GM13976 (cell line): ENCODE measurements around the gene PTGDS.

Experiments
- DNase-seq: peaks from one replicate; pipeline ENCODE4 v3.0.0; 2012; ENCODE audit warnings: low spot score
- in situ Hi-C: fragments of 300-500 bp; cut with MboI; formaldehyde crosslinking; loops from one replicate; pipeline ENCODE4 v1.12.0; 2022; ENCODE audit warnings: low sequenced_read_pairs, mixed read lengths, inconsistent platforms; ENCODE audit not compliant: unreplicated experiment
- TF ChIP-seq, protein P1 (sequence below): IDR thresholded peaks from 2 replicates; pipeline ENCODE4 v1.5.1; 2012; ENCODE audit warnings: borderline replicate concordance, mild to moderate bottlenecking; ENCODE audit not compliant: insufficient read depth; ENCODE audit errors: extremely low read depth, missing control alignments, control extremely low read depth

PTGDS gene

DNA sequence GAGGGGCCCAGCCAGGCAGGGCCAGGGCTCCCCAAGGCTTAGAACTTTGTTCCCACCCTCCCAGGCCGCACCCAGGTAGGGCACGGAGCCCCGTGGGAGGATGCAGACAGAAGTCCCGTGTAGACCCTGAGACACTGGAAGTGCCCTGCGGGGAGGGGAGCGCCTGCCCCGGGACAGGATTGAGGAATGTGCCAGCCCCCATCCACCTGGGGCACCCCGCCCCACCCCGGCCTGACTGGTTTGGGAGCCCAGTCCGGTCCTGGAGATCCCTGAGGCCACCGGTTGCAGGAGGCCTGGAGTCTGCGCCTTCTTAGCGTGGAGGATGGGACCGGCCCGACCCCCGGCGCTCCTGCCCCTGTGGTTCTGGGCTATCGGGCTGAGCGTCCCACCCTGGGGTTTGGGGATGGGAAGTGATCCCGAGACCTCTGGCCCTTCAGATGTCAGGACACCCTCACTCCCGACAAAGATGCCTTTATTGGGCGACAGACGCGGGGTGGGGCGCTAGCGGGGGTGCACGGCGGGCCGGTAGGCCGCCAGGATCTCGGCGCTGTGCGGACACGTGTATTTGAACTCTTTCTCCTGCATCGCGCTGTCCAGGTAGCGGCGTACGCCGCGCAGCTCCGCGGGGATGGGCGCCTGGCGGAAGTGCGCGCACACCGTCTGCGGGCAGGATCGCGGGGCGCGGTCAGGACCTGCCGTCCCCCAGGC lies 17.0 kb downstream of the PTGDS start:
- in situ Hi-C loops: no loop called here
- TF ChIP-seq, protein P1, sequence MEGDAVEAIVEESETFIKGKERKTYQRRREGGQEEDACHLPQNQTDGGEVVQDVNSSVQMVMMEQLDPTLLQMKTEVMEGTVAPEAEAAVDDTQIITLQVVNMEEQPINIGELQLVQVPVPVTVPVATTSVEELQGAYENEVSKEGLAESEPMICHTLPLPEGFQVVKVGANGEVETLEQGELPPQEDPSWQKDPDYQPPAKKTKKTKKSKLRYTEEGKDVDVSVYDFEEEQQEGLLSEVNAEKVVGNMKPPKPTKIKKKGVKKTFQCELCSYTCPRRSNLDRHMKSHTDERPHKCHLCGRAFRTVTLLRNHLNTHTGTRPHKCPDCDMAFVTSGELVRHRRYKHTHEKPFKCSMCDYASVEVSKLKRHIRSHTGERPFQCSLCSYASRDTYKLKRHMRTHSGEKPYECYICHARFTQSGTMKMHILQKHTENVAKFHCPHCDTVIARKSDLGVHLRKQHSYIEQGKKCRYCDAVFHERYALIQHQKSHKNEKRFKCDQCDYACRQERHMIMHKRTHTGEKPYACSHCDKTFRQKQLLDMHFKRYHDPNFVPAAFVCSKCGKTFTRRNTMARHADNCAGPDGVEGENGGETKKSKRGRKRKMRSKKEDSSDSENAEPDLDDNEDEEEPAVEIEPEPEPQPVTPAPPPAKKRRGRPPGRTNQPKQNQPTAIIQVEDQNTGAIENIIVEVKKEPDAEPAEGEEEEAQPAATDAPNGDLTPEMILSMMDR: no peak
- DNase-seq: no peak

DNA sequence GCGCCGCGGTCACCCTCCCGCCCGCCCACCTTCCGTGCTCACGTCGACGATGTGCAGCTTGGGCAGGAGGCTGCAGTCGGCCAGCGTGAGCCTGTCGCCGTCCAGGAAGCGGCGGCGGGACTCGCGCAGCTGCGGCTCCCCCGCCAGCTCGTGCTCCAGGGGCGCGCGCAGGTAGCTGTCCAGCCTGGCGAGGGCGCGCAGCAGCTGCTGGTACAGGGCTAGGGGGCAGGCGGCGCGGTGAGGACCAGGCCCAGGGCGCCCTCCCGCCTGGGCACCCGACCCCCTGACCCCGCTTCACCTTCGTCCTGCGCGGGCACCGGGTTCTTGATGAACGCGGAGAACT lies 17.6 kb downstream of the PTGDS start:
- in situ Hi-C loops: no loop called here
- no peak for DNase-seq
- TF ChIP-seq, protein P1: no peak

DNA sequence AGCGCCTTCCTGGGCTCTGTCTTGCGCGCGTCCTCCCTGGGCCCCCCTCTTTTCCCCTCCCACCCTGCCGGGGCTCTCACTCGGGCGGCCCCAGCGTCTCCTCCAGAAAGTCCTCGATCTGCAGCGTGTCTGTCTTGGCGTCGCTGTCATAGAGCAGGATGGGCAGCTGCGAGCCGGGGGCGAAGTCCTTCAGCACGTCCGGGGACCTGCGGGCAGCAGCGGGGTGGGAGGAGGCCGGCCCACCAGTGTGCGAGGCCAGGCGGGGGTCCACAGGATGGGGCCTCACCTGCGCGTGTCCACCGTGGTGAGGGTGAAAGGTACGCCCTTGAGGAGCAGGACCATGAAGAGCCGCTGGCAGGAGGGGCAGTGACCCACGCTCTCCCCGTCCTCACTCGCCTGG lies 18.1 kb downstream of the PTGDS start:
- no peak for DNase-seq
- TF ChIP-seq, protein P1: no peak
- in situ Hi-C loops: no loop called here

DNA sequence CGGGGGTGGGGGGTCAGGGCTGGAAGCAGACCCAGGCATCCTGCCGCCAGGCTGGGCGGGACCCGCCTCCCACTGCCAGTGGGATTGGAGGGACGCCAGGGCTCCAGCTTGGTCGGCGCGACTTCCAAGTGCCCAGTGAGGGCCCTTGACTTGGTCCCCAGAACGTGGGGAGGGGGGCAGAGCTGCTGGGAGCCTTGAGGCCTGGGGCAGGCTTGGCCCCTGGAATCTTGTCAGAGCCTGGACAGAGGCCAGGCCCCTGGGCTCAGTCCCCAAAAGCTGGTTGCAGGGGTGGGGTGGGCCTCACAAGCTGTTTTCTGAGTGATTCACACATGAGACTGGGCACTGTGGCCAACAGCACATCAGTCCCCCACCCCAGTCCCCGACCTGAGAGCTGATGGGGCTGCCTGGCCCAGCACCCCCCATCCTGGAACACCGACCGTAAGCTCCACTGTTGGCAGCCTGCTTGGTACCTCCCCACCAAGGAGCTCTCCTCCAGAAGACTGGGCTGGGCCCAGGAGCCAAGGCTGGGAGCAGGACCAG lies 18.5 kb downstream of the PTGDS start:
- in situ Hi-C loops: no loop called here
- TF ChIP-seq, protein P1: no peak
- DNase-seq: no peak

DNA sequence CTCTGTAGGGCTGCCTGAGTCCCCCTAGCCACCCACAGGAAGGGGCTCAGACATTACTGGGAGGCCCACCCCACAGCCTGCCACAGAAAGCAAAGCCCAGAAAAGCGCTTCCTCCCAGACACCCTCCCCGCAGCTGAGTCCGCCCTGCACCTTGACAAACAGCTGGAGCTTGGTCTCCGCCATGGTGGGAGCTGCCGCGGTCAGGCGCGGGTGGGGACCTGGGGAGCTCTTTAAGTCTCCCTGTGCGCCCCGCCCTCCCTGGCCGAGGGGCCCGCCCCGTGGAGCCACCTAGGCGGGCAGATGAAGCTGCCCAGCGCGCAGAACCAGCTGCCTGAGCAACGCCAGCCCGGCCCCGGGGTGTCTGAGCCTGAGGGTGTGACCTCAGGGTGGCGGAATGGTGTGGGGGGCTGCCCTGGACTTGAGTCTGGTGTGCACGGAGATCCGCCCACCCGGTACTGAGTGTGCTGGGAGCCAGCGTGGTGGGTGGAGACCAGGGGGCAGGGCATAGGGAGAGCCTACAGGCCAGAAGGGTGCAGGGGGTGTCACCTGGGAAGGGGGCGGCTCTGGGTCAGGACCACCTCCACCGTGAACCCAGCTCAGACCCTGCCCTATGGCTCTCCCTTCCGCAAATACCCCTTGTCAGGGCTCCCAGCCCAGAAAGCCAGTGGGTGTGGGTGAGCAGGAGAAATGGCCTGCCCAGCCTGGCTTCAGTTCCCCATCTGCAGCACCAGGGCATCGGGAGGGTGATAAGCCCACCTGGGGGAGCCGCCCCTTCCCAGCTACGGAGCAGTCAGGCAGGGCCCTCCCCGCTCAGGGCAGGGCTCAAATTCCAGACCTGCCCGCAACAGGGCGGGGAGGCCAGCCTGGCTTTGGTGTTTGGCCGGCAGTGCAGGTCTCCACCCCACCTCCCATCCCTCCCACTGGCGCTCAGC lies 19.3 kb downstream of the PTGDS start, which contains the start of gene CLIC3:
CLIC3 (minus strand) TSS at position 208 of the 932 bp plus-strand sequence; CDS start at position 183, 25 bp downstream.
- TF ChIP-seq, protein P1: no peak
- in situ Hi-C loops: no loop called here
- no peak for DNase-seq

DNA sequence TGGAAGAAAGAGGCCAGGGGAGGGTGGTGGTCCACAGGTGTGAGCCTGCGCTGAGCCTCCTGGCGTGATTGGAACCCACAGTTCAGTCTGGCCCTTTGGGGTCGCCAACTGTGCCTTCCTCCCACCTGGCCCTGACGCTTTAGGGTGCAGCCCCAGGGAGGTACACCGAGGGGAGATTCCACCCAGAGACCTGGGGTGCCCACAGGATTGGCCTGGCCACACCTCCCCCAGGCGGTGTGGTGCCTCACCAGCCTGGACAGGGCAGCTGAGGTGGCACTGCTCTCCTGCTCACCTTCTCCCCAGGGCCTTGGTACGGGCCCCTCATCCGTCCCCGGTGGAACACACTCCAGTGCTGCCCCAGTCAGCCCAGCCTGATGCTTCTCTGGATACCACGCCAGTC lies 20.1 kb downstream of the PTGDS start:
- TF ChIP-seq, protein P1: no peak
- in situ Hi-C loops: no loop called here

More for the DNA sequence above, 20.1 kb downstream of the PTGDS start:
- no peak for DNase-seq
